PFSK-1 (cell line): Measurements from ENCODE around the gene PAQR7.

ENCODE experiments used
- FOXP2 ChIP-seq: optimal IDR thresholded peaks from 2 replicates; pipeline ENCODE3; 2011; ENCODE audit warnings: borderline replicate concordance, control low read depth, inconsistent platforms; ENCODE audit not compliant: insufficient read depth; ENCODE audit errors: extremely low read length, extremely low read depth
- POLR2AphosphoS5 ChIP-seq: IDR thresholded peaks from 2 replicates; pipeline ENCODE4 v1.6.1; 2012; ENCODE audit warnings: low read depth, mild to moderate bottlenecking, control low read depth, low read length, moderate library complexity
- TAF1 ChIP-seq: IDR thresholded peaks from 2 replicates; pipeline ENCODE4 v1.6.1; 2012; ENCODE audit warnings: low read length, control low read depth, borderline replicate concordance; ENCODE audit not compliant: insufficient read depth

GRCh38 chr1:25875154-25875855 lies at the start of gene PAQR7:
- TF ChIP-seq POLR2AphosphoS5 (no peak), FOXP2 (no peak), TAF1 (no peak)
